ENCODE data around the gene GSTM1.
A peak's percentile ranks its signal among the peaks of the same experiment; 100 is the strongest.
"Not testable (repeated sequence)": the region's sequence is repeated elsewhere in the genome, so short reads cannot be mapped to it uniquely, and the experiment has no call there.

The GSTM1 gene

DNA sequence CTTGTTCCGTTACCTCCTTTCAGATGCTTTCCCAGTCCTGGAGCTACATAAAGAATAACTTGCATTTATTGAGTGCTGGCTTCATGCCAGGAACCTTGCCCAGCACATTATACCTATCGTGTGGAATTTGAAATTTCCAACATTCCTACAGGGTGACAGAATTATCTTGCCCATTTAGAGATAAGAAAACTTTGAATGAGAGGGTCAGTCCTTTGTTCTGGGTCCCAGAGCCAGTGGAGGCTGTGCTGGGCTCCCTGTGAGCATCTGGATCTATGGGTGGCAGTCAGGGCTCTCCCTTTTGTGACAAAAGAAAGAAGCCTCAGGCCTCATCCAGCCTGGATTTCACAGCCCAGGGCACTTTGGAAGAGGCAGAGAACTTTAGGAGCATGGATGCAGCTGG, 28.5 kb upstream of the GSTM1 start:
- TF ChIP-seq EZH2phosphoT487 (IDR thresholded peaks at IDR 0.05; ENCODE audit: borderline replicate concordance) (no peak), CTCF (conservative IDR thresholded peaks at IDR 0.05; ENCODE audit: low read length) (no peak)
- Histone ChIP-seq H3K27me3 (ENCODE audit: insufficient read depth, low read length, poor library complexity, severe bottlenecking) (no peaks in the 10 kb centered on the region), H3K9ac (ENCODE audit: low read depth, low read length, poor library complexity, severe bottlenecking) (no peak overlapping the region), H2AFZ (ENCODE audit: low read length) (no peak overlapping the region), H3K4me1 (ENCODE audit: insufficient read depth, low read length, poor library complexity, severe bottlenecking) (peaks cover 21% of the 10 kb centered on the region), H3K4me2 (ENCODE audit: low read depth, low read length, poor library complexity, severe bottlenecking) (no peak overlapping the region), H3K4me3 (ENCODE audit: low read length, poor library complexity, severe bottlenecking) (no peak overlapping the region), H3K9me3 (ENCODE audit: insufficient read depth, low read depth, low read length) (no peaks in the 10 kb centered on the region), H4K20me1 (ENCODE audit: insufficient read depth, low read length, poor library complexity, severe bottlenecking) (no peaks in the 10 kb centered on the region), H3K36me3 (ENCODE audit: insufficient read depth, low read length) (no peaks in the 10 kb centered on the region), H3K79me2 (ENCODE audit: insufficient read depth, low read length) (no peaks in the 10 kb centered on the region), H3F3A (ENCODE audit: low read depth) (no peaks in the 10 kb centered on the region), H3K9me2 (replicated peaks; ENCODE audit: low read depth, low read length) (no peaks in the 10 kb centered on the region)

DNA sequence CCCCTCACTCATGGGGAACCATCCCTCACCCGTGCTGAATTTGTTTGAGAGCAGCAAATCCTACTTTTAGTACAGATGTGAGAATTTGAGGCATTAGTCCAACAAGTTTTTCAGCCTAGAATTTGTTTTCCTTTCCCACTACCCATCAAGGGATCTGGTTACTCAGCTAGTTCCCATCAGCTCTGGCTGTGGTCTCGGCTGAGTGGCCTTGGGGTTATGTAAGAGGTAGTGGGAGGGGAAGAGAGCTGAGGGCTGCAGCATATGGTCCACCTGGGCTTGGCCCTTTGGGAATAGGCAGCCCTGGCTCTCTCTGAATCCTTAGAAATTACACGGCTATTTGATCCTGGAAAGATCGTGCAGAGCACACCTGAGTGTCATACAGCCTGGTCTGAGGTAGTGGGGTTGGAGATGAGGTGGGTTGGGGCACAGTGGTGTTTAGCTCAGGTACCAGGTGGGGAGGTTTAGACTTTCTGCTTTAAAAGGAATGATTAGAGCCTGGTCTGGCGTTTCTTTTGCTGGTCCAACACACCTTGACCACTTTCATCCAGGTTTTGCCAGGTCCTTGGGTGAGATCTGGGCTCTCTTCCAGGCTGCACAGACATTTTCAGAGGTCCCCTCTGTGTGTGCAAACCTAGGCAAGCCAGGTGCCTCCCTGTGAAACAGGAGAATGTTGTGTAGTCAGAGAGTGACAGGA, 27.5 kb upstream of the GSTM1 start:
- H3K9me3 ChIP-seq (ENCODE audit: insufficient read depth, low read depth, low read length) = no peaks in the 10 kb centered on the region
- no peaks in the 10 kb centered on the region for H3K27me3 ChIP-seq (ENCODE audit: insufficient read depth, low read length, poor library complexity, severe bottlenecking)
- H3K4me2 ChIP-seq (ENCODE audit: low read depth, low read length, poor library complexity, severe bottlenecking) = no peak overlapping the region
- TF ChIP-seq EZH2phosphoT487 (IDR thresholded peaks at IDR 0.05; ENCODE audit: borderline replicate concordance) (no peak), CTCF (conservative IDR thresholded peaks at IDR 0.05; ENCODE audit: low read length) (no peak)
- peaks cover 21% of the 10 kb centered on the region for H3K4me1 ChIP-seq (ENCODE audit: insufficient read depth, low read length, poor library complexity, severe bottlenecking)
- no peaks in the 10 kb centered on the region for H3K9me2 ChIP-seq (replicated peaks; ENCODE audit: low read depth, low read length)
- no peaks in the 10 kb centered on the region for H4K20me1 ChIP-seq (ENCODE audit: insufficient read depth, low read length, poor library complexity, severe bottlenecking)
- H3K79me2 ChIP-seq (ENCODE audit: insufficient read depth, low read length) = no peaks in the 10 kb centered on the region
- no peak overlapping the region for H3K9ac ChIP-seq (ENCODE audit: low read depth, low read length, poor library complexity, severe bottlenecking)
- H2AFZ ChIP-seq (ENCODE audit: low read length) = no peak overlapping the region
- H3K36me3 ChIP-seq (ENCODE audit: insufficient read depth, low read length) = no peaks in the 10 kb centered on the region
- H3K4me3 ChIP-seq (ENCODE audit: low read length, poor library complexity, severe bottlenecking) = no peak overlapping the region
- H3F3A ChIP-seq (ENCODE audit: low read depth) = no peaks in the 10 kb centered on the region

GRCh38 chr1:109660691-109661026, 27.0 kb upstream of the GSTM1 start:
- not testable (repeated sequence) for H3K27me3 ChIP-seq (ENCODE audit: insufficient read depth, low read length, poor library complexity, severe bottlenecking); H3K9me3 ChIP-seq (ENCODE audit: insufficient read depth, low read depth, low read length); H3K4me2 ChIP-seq (ENCODE audit: low read depth, low read length, poor library complexity, severe bottlenecking); H3K9me2 ChIP-seq (replicated peaks; ENCODE audit: low read depth, low read length); H3K36me3 ChIP-seq (ENCODE audit: insufficient read depth, low read length); H3F3A ChIP-seq (ENCODE audit: low read depth); H3K4me3 ChIP-seq (ENCODE audit: low read length, poor library complexity, severe bottlenecking); H2AFZ ChIP-seq (ENCODE audit: low read length); H4K20me1 ChIP-seq (ENCODE audit: insufficient read depth, low read length, poor library complexity, severe bottlenecking); H3K79me2 ChIP-seq (ENCODE audit: insufficient read depth, low read length); H3K9ac ChIP-seq (ENCODE audit: low read depth, low read length, poor library complexity, severe bottlenecking)
- peaks cover 21% of the 10 kb centered on the region for H3K4me1 ChIP-seq (ENCODE audit: insufficient read depth, low read length, poor library complexity, severe bottlenecking)

GRCh38 chr1:109661391-109661790, 26.2 kb upstream of the GSTM1 start:
- H3K79me2 ChIP-seq (ENCODE audit: insufficient read depth, low read length) = no peaks in the 10 kb centered on the region
- H3K4me2 ChIP-seq (ENCODE audit: low read depth, low read length, poor library complexity, severe bottlenecking) = peak overlapping the region; percentile 51
- H3K4me1 ChIP-seq (ENCODE audit: insufficient read depth, low read length, poor library complexity, severe bottlenecking) = peaks cover 21% of the 10 kb centered on the region
- no peaks in the 10 kb centered on the region for H3K27me3 ChIP-seq (ENCODE audit: insufficient read depth, low read length, poor library complexity, severe bottlenecking)
- no peak overlapping the region for H3K4me3 ChIP-seq (ENCODE audit: low read length, poor library complexity, severe bottlenecking)
- no peaks in the 10 kb centered on the region for H3F3A ChIP-seq (ENCODE audit: low read depth)
- no peaks in the 10 kb centered on the region for H4K20me1 ChIP-seq (ENCODE audit: insufficient read depth, low read length, poor library complexity, severe bottlenecking)
- H3K9ac ChIP-seq (ENCODE audit: low read depth, low read length, poor library complexity, severe bottlenecking) = peak overlapping the region; percentile 44
- TF ChIP-seq EZH2phosphoT487 (IDR thresholded peaks at IDR 0.05; ENCODE audit: borderline replicate concordance) (no peak), CTCF (conservative IDR thresholded peaks at IDR 0.05; ENCODE audit: low read length) (no peak)
- H3K9me2 ChIP-seq (replicated peaks; ENCODE audit: low read depth, low read length) = no peaks in the 10 kb centered on the region
- no peaks in the 10 kb centered on the region for H3K9me3 ChIP-seq (ENCODE audit: insufficient read depth, low read depth, low read length)
- no peaks in the 10 kb centered on the region for H3K36me3 ChIP-seq (ENCODE audit: insufficient read depth, low read length)
- H2AFZ ChIP-seq (ENCODE audit: low read length) = no peak overlapping the region
